ENCODE results near the gene CHAT.

DNA sequence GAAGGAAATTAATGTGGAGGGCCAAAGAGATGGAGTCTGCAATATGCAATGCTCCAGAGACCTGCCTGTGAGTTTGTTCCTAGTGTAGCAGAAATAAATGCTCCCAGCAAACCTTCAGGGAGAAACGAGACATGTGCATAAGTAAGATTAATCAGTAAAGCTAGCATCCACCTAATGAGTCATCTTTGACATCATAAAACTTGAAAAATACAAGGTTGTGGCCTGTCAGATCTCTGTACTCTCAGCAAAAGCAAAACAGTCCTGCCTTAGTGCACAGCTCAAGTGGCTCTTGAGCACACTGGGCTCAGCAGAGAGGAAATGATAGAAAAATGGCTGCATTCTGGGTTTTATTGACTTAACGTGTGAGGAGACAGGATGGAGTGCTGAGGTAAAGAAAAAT lies 42.4 kb upstream of the CHAT start:
- TF ChIP-seq, protein P1, sequence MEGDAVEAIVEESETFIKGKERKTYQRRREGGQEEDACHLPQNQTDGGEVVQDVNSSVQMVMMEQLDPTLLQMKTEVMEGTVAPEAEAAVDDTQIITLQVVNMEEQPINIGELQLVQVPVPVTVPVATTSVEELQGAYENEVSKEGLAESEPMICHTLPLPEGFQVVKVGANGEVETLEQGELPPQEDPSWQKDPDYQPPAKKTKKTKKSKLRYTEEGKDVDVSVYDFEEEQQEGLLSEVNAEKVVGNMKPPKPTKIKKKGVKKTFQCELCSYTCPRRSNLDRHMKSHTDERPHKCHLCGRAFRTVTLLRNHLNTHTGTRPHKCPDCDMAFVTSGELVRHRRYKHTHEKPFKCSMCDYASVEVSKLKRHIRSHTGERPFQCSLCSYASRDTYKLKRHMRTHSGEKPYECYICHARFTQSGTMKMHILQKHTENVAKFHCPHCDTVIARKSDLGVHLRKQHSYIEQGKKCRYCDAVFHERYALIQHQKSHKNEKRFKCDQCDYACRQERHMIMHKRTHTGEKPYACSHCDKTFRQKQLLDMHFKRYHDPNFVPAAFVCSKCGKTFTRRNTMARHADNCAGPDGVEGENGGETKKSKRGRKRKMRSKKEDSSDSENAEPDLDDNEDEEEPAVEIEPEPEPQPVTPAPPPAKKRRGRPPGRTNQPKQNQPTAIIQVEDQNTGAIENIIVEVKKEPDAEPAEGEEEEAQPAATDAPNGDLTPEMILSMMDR (IDR thresholded peaks at IDR 0.05) = no peak
- no peak for TF ChIP-seq POLR2A (IDR thresholded peaks at IDR 0.05)
